H1 (cell line): Measurements from ENCODE around the gene SVIL. TPM values are rescaled to one million over a fixed set of nuclear protein-coding genes. Genes with fewer than 3 reads are reported as not detected.

Experiments
- BCL11A ChIP-seq, 2 experiments: IDR thresholded peaks; one replicate each; pipeline ENCODE4 v1.6.1; 2011; ENCODE audit warnings: low read depth in 2 of 2, low read length in 2 of 2, mild to moderate bottlenecking in 2 of 2
- CHD2 ChIP-seq: IDR thresholded peaks from 2 replicates; pipeline ENCODE4 v1.6.1; 2012; ENCODE audit warnings: low read length, improper control_type of control experiment
- EGR1 ChIP-seq: IDR thresholded peaks from 2 replicates; pipeline ENCODE4 v1.6.1; 2011; ENCODE audit warnings: low read depth, low read length, borderline replicate concordance
- NANOG ChIP-seq: IDR thresholded peaks from 2 replicates; pipeline ENCODE4 v1.6.1; 2011; ENCODE audit warnings: low read length, low read depth, mild to moderate bottlenecking, inconsistent platforms; ENCODE audit not compliant: insufficient read depth, poor library complexity, severe bottlenecking
- POLR2A ChIP-seq, 2 experiments: IDR thresholded peaks; 1 replicate in 1 of 2; 2 replicates in 1 of 2; pipeline ENCODE4 v1.6.1; 2011; ENCODE audit warnings: low read depth in 2 of 2, low read length in 2 of 2, mild to moderate bottlenecking in 2 of 2; ENCODE audit errors: control extremely low read depth in 1 of 2
- RXRA ChIP-seq: IDR thresholded peaks from 2 replicates; pipeline ENCODE4 v1.6.1; 2011; ENCODE audit warnings: low read depth, mild to moderate bottlenecking, low read length, moderate library complexity; ENCODE audit not compliant: insufficient read depth
- SP2 ChIP-seq: IDR thresholded peaks from 2 replicates; pipeline ENCODE4 v1.6.1; 2012; ENCODE audit warnings: mild to moderate bottlenecking, low read length, inconsistent platforms
- TAF1 ChIP-seq: IDR thresholded peaks from 2 replicates; pipeline ENCODE4 v1.6.1; 2011; ENCODE audit warnings: mild to moderate bottlenecking, low read depth, low read length
- TAF7 ChIP-seq: optimal IDR thresholded peaks from 2 replicates; pipeline ENCODE3; 2011; ENCODE audit warnings: low read depth, mild to moderate bottlenecking, inconsistent platforms, low read length, moderate library complexity, borderline replicate concordance
- TEAD4 ChIP-seq: IDR thresholded peaks from 2 replicates; pipeline ENCODE4 v1.6.1; 2012; ENCODE audit warnings: low read depth, low read length, inconsistent platforms, mixed read lengths
- polyA plus RNA-seq, 7 experiments: library from polyadenylated mRNA; depleted of rRNA in 3 of 7; stranded (reverse) in 5 of 7; unstranded in 2 of 7; fragments of >200 nt in 5 of 7; fragments of 200-250 nt in 2 of 7; gene quantifications; 1 replicate in 5 of 7; 2 replicates in 1 of 7; 4 replicates in 1 of 7; pipeline versions ENCODE4 v1.2.1 to v1.2.3, GENCODE V29; 2011 to 2013; ENCODE audit warnings: missing spikeins in 2 of 7, mixed read lengths in 2 of 7
- total RNA-seq: library from RNA; stranded (reverse); fragmentation: NEBNext Ultra II Directional; extraction: Animal tissue kit (Norgen Biotek cat#: 25700); gene quantifications from 2 replicates; pipeline ENCODE4 v1.2.1, GENCODE V29; 2021
- TF ChIP-seq, protein P1 (sequence below): fragments of 300-600 bp; sonication (generic); IDR thresholded peaks from 2 replicates; pipeline ENCODE4 v1.7.1; 2012; ENCODE audit warnings: low read length, moderate library complexity, mild to moderate bottlenecking, inconsistent platforms; ENCODE audit not compliant: insufficient replicate concordance

The SVIL gene
- total and polyA plus RNA-seq, 2 of the 8 experiments (the other 6 are each of a cell fraction or from before 2014, with no cell fraction given) = 4.7 to 15.4 TPM

DNA sequence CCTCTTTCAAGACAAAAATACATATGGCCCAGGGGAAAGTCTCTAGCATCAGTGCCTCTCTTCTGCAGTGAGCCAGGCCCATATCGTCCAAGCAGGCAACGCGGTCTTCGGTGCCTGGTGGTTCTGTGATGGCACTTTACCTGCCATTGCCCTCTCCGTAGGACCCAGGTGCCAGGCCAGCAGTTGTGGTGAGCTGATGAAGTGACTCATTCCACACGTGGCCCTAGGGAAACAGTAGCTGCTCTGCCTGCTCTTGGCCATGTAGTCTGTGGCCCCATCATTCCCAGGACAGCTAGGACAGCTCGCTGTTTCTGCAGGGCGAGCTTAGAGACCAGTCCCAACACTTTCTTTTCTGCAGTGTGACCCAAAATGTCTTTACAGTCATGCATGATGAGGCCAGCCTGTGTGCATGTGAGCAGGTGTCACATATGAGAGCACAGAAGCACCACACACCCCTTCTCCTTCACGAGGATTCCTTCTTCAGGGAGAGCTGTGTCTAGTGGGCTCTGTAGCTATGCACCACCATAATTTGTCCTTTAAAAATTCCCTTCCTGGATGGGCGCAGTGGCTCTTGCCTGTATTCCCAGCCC lies 39.0 kb downstream of the SVIL start (continued):
- TF ChIP-seq, protein P1, sequence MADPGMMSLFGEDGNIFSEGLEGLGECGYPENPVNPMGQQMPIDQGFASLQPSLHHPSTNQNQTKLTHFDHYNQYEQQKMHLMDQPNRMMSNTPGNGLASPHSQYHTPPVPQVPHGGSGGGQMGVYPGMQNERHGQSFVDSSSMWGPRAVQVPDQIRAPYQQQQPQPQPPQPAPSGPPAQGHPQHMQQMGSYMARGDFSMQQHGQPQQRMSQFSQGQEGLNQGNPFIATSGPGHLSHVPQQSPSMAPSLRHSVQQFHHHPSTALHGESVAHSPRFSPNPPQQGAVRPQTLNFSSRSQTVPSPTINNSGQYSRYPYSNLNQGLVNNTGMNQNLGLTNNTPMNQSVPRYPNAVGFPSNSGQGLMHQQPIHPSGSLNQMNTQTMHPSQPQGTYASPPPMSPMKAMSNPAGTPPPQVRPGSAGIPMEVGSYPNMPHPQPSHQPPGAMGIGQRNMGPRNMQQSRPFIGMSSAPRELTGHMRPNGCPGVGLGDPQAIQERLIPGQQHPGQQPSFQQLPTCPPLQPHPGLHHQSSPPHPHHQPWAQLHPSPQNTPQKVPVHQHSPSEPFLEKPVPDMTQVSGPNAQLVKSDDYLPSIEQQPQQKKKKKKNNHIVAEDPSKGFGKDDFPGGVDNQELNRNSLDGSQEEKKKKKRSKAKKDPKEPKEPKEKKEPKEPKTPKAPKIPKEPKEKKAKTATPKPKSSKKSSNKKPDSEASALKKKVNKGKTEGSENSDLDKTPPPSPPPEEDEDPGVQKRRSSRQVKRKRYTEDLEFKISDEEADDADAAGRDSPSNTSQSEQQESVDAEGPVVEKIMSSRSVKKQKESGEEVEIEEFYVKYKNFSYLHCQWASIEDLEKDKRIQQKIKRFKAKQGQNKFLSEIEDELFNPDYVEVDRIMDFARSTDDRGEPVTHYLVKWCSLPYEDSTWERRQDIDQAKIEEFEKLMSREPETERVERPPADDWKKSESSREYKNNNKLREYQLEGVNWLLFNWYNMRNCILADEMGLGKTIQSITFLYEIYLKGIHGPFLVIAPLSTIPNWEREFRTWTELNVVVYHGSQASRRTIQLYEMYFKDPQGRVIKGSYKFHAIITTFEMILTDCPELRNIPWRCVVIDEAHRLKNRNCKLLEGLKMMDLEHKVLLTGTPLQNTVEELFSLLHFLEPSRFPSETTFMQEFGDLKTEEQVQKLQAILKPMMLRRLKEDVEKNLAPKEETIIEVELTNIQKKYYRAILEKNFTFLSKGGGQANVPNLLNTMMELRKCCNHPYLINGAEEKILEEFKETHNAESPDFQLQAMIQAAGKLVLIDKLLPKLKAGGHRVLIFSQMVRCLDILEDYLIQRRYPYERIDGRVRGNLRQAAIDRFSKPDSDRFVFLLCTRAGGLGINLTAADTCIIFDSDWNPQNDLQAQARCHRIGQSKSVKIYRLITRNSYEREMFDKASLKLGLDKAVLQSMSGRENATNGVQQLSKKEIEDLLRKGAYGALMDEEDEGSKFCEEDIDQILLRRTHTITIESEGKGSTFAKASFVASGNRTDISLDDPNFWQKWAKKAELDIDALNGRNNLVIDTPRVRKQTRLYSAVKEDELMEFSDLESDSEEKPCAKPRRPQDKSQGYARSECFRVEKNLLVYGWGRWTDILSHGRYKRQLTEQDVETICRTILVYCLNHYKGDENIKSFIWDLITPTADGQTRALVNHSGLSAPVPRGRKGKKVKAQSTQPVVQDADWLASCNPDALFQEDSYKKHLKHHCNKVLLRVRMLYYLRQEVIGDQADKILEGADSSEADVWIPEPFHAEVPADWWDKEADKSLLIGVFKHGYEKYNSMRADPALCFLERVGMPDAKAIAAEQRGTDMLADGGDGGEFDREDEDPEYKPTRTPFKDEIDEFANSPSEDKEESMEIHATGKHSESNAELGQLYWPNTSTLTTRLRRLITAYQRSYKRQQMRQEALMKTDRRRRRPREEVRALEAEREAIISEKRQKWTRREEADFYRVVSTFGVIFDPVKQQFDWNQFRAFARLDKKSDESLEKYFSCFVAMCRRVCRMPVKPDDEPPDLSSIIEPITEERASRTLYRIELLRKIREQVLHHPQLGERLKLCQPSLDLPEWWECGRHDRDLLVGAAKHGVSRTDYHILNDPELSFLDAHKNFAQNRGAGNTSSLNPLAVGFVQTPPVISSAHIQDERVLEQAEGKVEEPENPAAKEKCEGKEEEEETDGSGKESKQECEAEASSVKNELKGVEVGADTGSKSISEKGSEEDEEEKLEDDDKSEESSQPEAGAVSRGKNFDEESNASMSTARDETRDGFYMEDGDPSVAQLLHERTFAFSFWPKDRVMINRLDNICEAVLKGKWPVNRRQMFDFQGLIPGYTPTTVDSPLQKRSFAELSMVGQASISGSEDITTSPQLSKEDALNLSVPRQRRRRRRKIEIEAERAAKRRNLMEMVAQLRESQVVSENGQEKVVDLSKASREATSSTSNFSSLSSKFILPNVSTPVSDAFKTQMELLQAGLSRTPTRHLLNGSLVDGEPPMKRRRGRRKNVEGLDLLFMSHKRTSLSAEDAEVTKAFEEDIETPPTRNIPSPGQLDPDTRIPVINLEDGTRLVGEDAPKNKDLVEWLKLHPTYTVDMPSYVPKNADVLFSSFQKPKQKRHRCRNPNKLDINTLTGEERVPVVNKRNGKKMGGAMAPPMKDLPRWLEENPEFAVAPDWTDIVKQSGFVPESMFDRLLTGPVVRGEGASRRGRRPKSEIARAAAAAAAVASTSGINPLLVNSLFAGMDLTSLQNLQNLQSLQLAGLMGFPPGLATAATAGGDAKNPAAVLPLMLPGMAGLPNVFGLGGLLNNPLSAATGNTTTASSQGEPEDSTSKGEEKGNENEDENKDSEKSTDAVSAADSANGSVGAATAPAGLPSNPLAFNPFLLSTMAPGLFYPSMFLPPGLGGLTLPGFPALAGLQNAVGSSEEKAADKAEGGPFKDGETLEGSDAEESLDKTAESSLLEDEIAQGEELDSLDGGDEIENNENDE = no peak
- no peak for TF ChIP-seq TAF1
- TF ChIP-seq NANOG = no peak
- no peak for TF ChIP-seq TAF7
- no peak for TF ChIP-seq TEAD4
- no peak for TF ChIP-seq POLR2A (IDR thresholded peaks at IDR 0.05; ENCODE audit: control extremely low read depth in 1 of 2, low read depth in 2 of 2, low read length in 2 of 2)
- TF ChIP-seq CHD2 = no peak
- no peak for TF ChIP-seq RXRA
- no peak for TF ChIP-seq SP2
- no peak for TF ChIP-seq BCL11A (IDR thresholded peaks at IDR 0.05; ENCODE audit: low read depth in 2 of 2, low read length in 2 of 2)
- no peak for TF ChIP-seq EGR1
